Upper lobe of left lung (tissue), 4 donors: ENCODE data around the gene CNNM3.

Experiments
- EP300 ChIP-seq, 4 donors: sonication (generic); formaldehyde crosslinking; IDR thresholded peaks; one replicate each; pipeline ENCODE4 v1.5.1; 2017; ENCODE audit warnings: antibody characterized with exemption in 4 of 4, control low read depth in 2 of 4
- POLR2AphosphoS5 ChIP-seq, 2 donors: sonication (generic); formaldehyde crosslinking; IDR thresholded peaks; one replicate each; pipeline ENCODE4 v1.5.1; 2017; ENCODE audit warnings: antibody characterized with exemption in 2 of 2
- TF ChIP-seq, protein P1 (sequence below), 6 experiments: fragments of 450-650 bp in 4 of 6; fragments of 200-600 bp in 2 of 6; sonication (generic) in 2 of 6; IDR thresholded peaks; one replicate each; pipeline ENCODE4 v1.5.1; 2016 to 2019; ENCODE audit warnings: antibody characterized with exemption in 6 of 6

DNA sequence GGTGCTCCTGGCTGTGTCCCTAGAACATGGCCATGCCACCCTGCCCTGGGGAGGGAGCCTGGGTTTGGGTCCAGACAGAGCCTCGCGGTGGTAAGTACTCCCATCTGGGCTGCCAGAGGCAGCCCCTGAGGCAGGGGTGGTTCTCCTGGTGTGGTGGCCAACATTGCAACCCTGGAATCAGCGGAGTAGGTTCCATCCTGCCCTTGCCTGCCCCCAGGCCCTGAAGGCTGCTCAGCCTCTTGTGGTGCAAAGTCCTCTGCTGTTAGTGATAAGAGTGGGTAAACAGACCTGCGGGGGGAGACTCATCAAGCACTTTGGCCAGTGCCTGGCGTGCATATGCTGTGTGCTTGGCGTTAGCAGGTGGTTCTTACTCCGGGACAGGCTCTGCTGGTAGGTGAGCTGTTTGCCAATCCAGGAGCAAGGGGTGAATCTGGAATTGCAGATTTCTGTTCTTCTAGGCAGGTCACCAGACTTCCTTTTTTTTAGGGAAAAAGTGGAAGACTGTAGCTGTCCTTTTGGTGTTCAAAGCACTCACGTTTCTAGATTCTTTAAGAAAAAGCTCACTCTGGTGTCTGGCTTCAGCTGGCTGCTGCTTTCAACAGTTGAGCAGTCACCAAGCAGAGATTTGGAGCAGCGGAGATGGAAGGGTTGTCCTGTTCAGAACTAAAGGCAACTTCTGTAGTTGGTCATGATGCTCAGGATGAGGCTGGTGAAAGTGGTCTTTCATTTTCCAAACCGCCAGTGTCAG lies 3.2 kb downstream of the CNNM3 start:
- TF ChIP-seq, protein P1, sequence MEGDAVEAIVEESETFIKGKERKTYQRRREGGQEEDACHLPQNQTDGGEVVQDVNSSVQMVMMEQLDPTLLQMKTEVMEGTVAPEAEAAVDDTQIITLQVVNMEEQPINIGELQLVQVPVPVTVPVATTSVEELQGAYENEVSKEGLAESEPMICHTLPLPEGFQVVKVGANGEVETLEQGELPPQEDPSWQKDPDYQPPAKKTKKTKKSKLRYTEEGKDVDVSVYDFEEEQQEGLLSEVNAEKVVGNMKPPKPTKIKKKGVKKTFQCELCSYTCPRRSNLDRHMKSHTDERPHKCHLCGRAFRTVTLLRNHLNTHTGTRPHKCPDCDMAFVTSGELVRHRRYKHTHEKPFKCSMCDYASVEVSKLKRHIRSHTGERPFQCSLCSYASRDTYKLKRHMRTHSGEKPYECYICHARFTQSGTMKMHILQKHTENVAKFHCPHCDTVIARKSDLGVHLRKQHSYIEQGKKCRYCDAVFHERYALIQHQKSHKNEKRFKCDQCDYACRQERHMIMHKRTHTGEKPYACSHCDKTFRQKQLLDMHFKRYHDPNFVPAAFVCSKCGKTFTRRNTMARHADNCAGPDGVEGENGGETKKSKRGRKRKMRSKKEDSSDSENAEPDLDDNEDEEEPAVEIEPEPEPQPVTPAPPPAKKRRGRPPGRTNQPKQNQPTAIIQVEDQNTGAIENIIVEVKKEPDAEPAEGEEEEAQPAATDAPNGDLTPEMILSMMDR (IDR thresholded peaks at IDR 0.05) = no peak
- TF ChIP-seq EP300 (IDR thresholded peaks at IDR 0.05) (no peak), POLR2AphosphoS5 (IDR thresholded peaks at IDR 0.05) (no peak)
